ENCODE data around the gene MIER3. TPM values are rescaled to one million over a fixed set of nuclear protein-coding genes. Genes with fewer than 3 reads are reported as not detected.
"Not testable (repeated sequence)": the region's sequence is repeated elsewhere in the genome, so short reads cannot be mapped to it uniquely, and the experiment has no call there.

The MIER3 gene
- total RNA-seq, 1 donor from 2014 or later: 13.4 TPM

GRCh38 chr5:56981548-56982315 is 29.8 kb upstream of the MIER3 start:
- no peaks in the 10 kb centered on the region for H3K9me3 ChIP-seq (replicated peaks)
- DNase-seq: no peak
- no peaks in the 10 kb centered on the region for H3K36me3 ChIP-seq
- H3K4me1 ChIP-seq: no peaks in the 10 kb centered on the region
- H3K4me3 ChIP-seq: no peak overlapping the region
- no peak for TF ChIP-seq CTCF (IDR thresholded peaks at IDR 0.05; ENCODE audit: borderline replicate concordance)
- intact Hi-C loops (cut with micrococcal nuclease): no loop called here
- H3K27me3 ChIP-seq (ENCODE audit: low read depth): peaks cover 10% of the 10 kb centered on the region
- no peak overlapping the region for H3K27ac ChIP-seq (replicated peaks)

GRCh38 chr5:56979968-56980367 is 28.0 kb upstream of the MIER3 start:
- no peak for DNase-seq
- intact Hi-C loops (cut with micrococcal nuclease): no loop called here
- no peak for TF ChIP-seq CTCF (IDR thresholded peaks at IDR 0.05; ENCODE audit: borderline replicate concordance)
- Histone ChIP-seq H3K36me3 (no peaks in the 10 kb centered on the region), H3K4me3 (no peak overlapping the region), H3K9me3 (replicated peaks) (no peaks in the 10 kb centered on the region), H3K4me1 (no peaks in the 10 kb centered on the region), H3K27ac (replicated peaks) (no peak overlapping the region), H3K27me3 (ENCODE audit: low read depth) (peaks cover 17% of the 10 kb centered on the region)

- H3K27ac ChIP-seq (replicated peaks); H3K4me1 ChIP-seq; DNase-seq; H3K4me3 ChIP-seq; H3K36me3 ChIP-seq; intact Hi-C loops (cut with micrococcal nuclease); H3K9me3 ChIP-seq (replicated peaks): not testable (repeated sequence)
- H3K27me3 ChIP-seq (ENCODE audit: low read depth): peaks cover 21% of the 10 kb centered on the region
These were observed 27.6 kb upstream of the MIER3 start for GRCh38 chr5:56979526-56979925.

- no peak for TF ChIP-seq CTCF (IDR thresholded peaks at IDR 0.05; ENCODE audit: borderline replicate concordance)
- Histone ChIP-seq H3K4me3 (no peak overlapping the region), H3K4me1 (no peaks in the 10 kb centered on the region), H3K9me3 (replicated peaks) (no peaks in the 10 kb centered on the region), H3K27ac (replicated peaks) (no peak overlapping the region), H3K36me3 (no peaks in the 10 kb centered on the region), H3K27me3 (ENCODE audit: low read depth) (peaks cover 29% of the 10 kb centered on the region)
- no peak for DNase-seq
- intact Hi-C loops (cut with micrococcal nuclease): no loop called here
These were observed 25.9 kb upstream of the MIER3 start for GRCh38 chr5:56977822-56978221.

GRCh38 chr5:56977021-56977420 is 25.1 kb upstream of the MIER3 start:
- peaks cover 29% of the 10 kb centered on the region for H3K27me3 ChIP-seq (ENCODE audit: low read depth)
- no peak for DNase-seq
- no peak for TF ChIP-seq CTCF (IDR thresholded peaks at IDR 0.05; ENCODE audit: borderline replicate concordance)
- H3K36me3 ChIP-seq: no peaks in the 10 kb centered on the region
- no peak overlapping the region for H3K4me3 ChIP-seq
- H3K4me1 ChIP-seq: no peaks in the 10 kb centered on the region
- intact Hi-C loops (cut with micrococcal nuclease): no loop called here
- H3K9me3 ChIP-seq (replicated peaks): no peaks in the 10 kb centered on the region
- H3K27ac ChIP-seq (replicated peaks): no peak overlapping the region

- no peaks in the 10 kb centered on the region for H3K4me1 ChIP-seq
- no peaks in the 10 kb centered on the region for H3K9me3 ChIP-seq (replicated peaks)
- no peaks in the 10 kb centered on the region for H3K36me3 ChIP-seq
- intact Hi-C loops (cut with micrococcal nuclease): no loop called here
- H3K27me3 ChIP-seq (ENCODE audit: low read depth): peaks cover 19% of the 10 kb centered on the region
- DNase-seq: no peak
- no peak overlapping the region for H3K27ac ChIP-seq (replicated peaks)
- TF ChIP-seq CTCF (IDR thresholded peaks at IDR 0.05; ENCODE audit: borderline replicate concordance): no peak
- no peak overlapping the region for H3K4me3 ChIP-seq
These were observed 22.3 kb upstream of the MIER3 start for GRCh38 chr5:56974241-56974640.

All from left ventricle myocardium inferior (tissue), 1 donor.